Cardiac muscle cell (in vitro differentiated cells and primary cell): ENCODE data around the gene ZBTB49. TPM values are rescaled to one million over a fixed set of nuclear protein-coding genes. Genes with fewer than 3 reads are reported as not detected.

ENCODE experiments used
- DNase-seq, 2 donors: peaks; one replicate each; pipeline versions ENCODE4 v3.0.0 to v3.0.0-alpha.2; 2010 to 2017; ENCODE audit warnings: low read depth in 1 of 2, low spot score in 1 of 2
- H3K27ac ChIP-seq: fragments of 200-600 bp; sonication (generic); 2 replicates; pipeline ENCODE4 v1.5.1; 2016
- H3K27me3 ChIP-seq: fragments of 200-600 bp; sonication (generic); 2 replicates; pipeline ENCODE4 v1.6.0; 2016; ENCODE audit warnings: control low read depth
- H3K36me3 ChIP-seq: fragments of 200-600 bp; sonication (generic); 2 replicates; pipeline ENCODE4 v1.5.1; 2016; ENCODE audit warnings: control low read depth
- H3K4me1 ChIP-seq: fragments of 200-600 bp; sonication (generic); 2 replicates; pipeline ENCODE4 v1.8.1; 2017; ENCODE audit warnings: low read depth, mild to moderate bottlenecking, mixed run types
- H3K4me3 ChIP-seq: fragments of 200-600 bp; sonication (generic); 2 replicates; pipeline ENCODE4 v1.5.1; 2016; ENCODE audit warnings: mild to moderate bottlenecking
- H3K9me3 ChIP-seq: fragments of 200-600 bp; sonication (generic); 2 replicates; pipeline ENCODE4 v1.5.1; 2017; ENCODE audit warnings: low read depth, mild to moderate bottlenecking, control low read depth
- polyA plus RNA-seq: library from polyadenylated mRNA; unstranded; fragments of >200 nt; fragmentation: Nextera tagmentation; extraction: Ambion mirVana; gene quantifications from 2 replicates; pipeline ENCODE4 v1.2.1, GENCODE V29; 2016
- total RNA-seq: library from RNA; depleted of rRNA; stranded (reverse); fragments of >200 nt; gene quantifications from 2 replicates; pipeline ENCODE4 v1.2.3, GENCODE V29; 2016
- TF ChIP-seq, protein P1 (sequence below): IDR thresholded peaks from 2 replicates; pipeline ENCODE4 v1.5.1; 2012; ENCODE audit warnings: low read depth, mild to moderate bottlenecking, low read length

ZBTB49 gene
- total and polyA plus RNA-seq, 2 experiments from 2014 or later: 6.0 to 7.7 TPM

- Histone ChIP-seq H3K4me3 (no peak overlapping the region), H3K27me3 (no peaks in the 10 kb centered on the region), H3K27ac (no peak overlapping the region), H3K36me3 (no peaks in the 10 kb centered on the region), H3K9me3 (no peaks in the 10 kb centered on the region), H3K4me1 (peaks cover 1% of the 10 kb centered on the region)
- TF ChIP-seq, protein P1, sequence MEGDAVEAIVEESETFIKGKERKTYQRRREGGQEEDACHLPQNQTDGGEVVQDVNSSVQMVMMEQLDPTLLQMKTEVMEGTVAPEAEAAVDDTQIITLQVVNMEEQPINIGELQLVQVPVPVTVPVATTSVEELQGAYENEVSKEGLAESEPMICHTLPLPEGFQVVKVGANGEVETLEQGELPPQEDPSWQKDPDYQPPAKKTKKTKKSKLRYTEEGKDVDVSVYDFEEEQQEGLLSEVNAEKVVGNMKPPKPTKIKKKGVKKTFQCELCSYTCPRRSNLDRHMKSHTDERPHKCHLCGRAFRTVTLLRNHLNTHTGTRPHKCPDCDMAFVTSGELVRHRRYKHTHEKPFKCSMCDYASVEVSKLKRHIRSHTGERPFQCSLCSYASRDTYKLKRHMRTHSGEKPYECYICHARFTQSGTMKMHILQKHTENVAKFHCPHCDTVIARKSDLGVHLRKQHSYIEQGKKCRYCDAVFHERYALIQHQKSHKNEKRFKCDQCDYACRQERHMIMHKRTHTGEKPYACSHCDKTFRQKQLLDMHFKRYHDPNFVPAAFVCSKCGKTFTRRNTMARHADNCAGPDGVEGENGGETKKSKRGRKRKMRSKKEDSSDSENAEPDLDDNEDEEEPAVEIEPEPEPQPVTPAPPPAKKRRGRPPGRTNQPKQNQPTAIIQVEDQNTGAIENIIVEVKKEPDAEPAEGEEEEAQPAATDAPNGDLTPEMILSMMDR: no peak
- no peak for DNase-seq
Observed at GRCh38 chr4:4296283-4296846, 6.3 kb downstream of the ZBTB49 start.

- TF ChIP-seq, protein P1: no peak
Observed at GRCh38 chr4:4299006-4299405, 9.0 kb downstream of the ZBTB49 start.

DNA sequence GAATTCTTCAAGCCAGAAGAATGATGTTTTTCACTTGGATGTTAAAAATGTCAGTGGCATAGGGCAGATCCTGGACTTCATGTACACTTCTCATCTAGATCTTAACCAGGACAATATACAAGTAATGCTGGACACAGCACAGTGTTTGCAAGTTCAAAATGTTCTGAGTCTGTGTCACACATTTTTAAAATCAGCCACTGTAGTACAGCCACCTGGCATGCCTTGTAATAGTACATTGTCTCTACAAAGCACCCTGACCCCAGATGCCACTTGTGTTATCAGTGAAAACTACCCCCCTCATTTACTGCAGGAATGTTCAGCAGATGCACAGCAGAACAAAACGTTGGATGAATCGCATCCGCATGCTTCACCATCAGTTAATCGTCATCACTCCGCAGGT, 11.9 kb downstream of the ZBTB49 start:
- Histone ChIP-seq H3K27ac (peak overlapping the region; percentile 36), H3K9me3 (no peaks in the 10 kb centered on the region), H3K4me1 (peaks cover 6% of the 10 kb centered on the region), H3K27me3 (no peaks in the 10 kb centered on the region), H3K36me3 (no peaks in the 10 kb centered on the region), H3K4me3 (no peak overlapping the region)
- TF ChIP-seq, protein P1: no peak
- no peak for DNase-seq

More at GRCh38 chr4:4299006-4299405, 9.0 kb downstream of the ZBTB49 start:
- Histone ChIP-seq H3K36me3 (no peaks in the 10 kb centered on the region), H3K27me3 (no peaks in the 10 kb centered on the region), H3K4me1 (peaks cover 6% of the 10 kb centered on the region), H3K4me3 (no peak overlapping the region), H3K27ac (no peak overlapping the region), H3K9me3 (no peaks in the 10 kb centered on the region)
- DNase-seq: no peak

DNA sequence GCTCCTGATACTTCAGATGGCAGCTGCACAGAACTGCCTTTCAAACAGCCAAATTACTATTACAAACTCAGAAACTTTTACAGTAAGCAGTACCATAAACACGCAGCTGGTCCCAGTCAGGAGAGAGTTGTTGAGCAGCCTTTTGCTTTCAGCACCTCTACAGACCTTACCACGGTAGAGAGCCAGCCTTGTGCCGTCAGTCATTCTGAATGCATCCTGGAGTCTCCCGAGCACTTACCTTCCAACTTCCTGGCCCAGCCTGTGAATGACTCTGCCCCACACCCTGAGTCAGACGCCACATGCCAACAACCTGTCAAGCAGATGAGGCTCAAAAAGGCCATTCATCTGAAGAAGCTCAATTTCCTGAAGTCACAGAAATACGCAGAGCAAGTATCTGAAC, 12.4 kb downstream of the ZBTB49 start:
- H3K4me1 ChIP-seq: peaks cover 6% of the 10 kb centered on the region
- DNase-seq: peak in 1 of 2 donors; percentile 38
- H3K9me3 ChIP-seq: no peaks in the 10 kb centered on the region
- TF ChIP-seq, protein P1: no peak
- H3K4me3 ChIP-seq: no peak overlapping the region
- no peaks in the 10 kb centered on the region for H3K36me3 ChIP-seq
- H3K27ac ChIP-seq: peak overlapping the region; percentile 36
- H3K27me3 ChIP-seq: no peaks in the 10 kb centered on the region

- Histone ChIP-seq H3K4me1 (peaks cover 4% of the 10 kb centered on the region), H3K27ac (no peak overlapping the region), H3K4me3 (no peak overlapping the region), H3K27me3 (no peaks in the 10 kb centered on the region), H3K9me3 (no peaks in the 10 kb centered on the region), H3K36me3 (no peaks in the 10 kb centered on the region)
- TF ChIP-seq, protein P1: no peak
- DNase-seq: no peak
Observed at GRCh38 chr4:4306920-4307319, 16.9 kb downstream of the ZBTB49 start.
